Measurements from ENCODE around the gene NSUN7.

- TF ChIP-seq, protein P1, sequence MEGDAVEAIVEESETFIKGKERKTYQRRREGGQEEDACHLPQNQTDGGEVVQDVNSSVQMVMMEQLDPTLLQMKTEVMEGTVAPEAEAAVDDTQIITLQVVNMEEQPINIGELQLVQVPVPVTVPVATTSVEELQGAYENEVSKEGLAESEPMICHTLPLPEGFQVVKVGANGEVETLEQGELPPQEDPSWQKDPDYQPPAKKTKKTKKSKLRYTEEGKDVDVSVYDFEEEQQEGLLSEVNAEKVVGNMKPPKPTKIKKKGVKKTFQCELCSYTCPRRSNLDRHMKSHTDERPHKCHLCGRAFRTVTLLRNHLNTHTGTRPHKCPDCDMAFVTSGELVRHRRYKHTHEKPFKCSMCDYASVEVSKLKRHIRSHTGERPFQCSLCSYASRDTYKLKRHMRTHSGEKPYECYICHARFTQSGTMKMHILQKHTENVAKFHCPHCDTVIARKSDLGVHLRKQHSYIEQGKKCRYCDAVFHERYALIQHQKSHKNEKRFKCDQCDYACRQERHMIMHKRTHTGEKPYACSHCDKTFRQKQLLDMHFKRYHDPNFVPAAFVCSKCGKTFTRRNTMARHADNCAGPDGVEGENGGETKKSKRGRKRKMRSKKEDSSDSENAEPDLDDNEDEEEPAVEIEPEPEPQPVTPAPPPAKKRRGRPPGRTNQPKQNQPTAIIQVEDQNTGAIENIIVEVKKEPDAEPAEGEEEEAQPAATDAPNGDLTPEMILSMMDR (tag by site-specific recombination; IDR thresholded peaks at IDR 0.05) = no peak
- TF ChIP-seq YY1 (tag by site-specific recombination; IDR thresholded peaks at IDR 0.05) (no peak), KLF1 (tag by site-specific recombination; IDR thresholded peaks at IDR 0.05) (no peak), GLI4 (tag by site-specific recombination; IDR thresholded peaks at IDR 0.05) (no peak), ZNF132 (tag by site-specific recombination; IDR thresholded peaks at IDR 0.05; ENCODE audit: borderline replicate concordance) (no peak), ZNF324 (tag by site-specific recombination; IDR thresholded peaks at IDR 0.05) (no peak), PBX3 (CRISPR knock-in tag; IDR thresholded peaks at IDR 0.05) (no peak), ZNF214 (tag by site-specific recombination; IDR thresholded peaks at IDR 0.05; ENCODE audit: borderline replicate concordance) (no peak), ZSCAN16 (tag by site-specific recombination; IDR thresholded peaks at IDR 0.05) (no peak), ZBTB17 (tag by site-specific recombination; IDR thresholded peaks at IDR 0.05) (no peak), ZNF274 (IDR thresholded peaks at IDR 0.05; ENCODE audit: low read length) (no peak), ZNF274 (tag by site-specific recombination; IDR thresholded peaks at IDR 0.05; ENCODE audit: borderline replicate concordance) (no peak)
Observed at GRCh38 chr4:40720351-40720750, 29.4 kb upstream of the NSUN7 start.
